Suprapubic skin (tissue), 4 donors: ENCODE measurements around the gene RUNX2.

ENCODE experiments used
- EP300 ChIP-seq: sonication (generic); formaldehyde crosslinking; IDR thresholded peaks from one replicate; pipeline ENCODE4 v1.6.1; 2017; ENCODE audit warnings: antibody characterized with exemption
- POLR2A ChIP-seq, 2 donors: fragments of 450-650 bp; IDR thresholded peaks; one replicate each; pipeline ENCODE4 v1.6.1; 2017; ENCODE audit warnings: antibody characterized with exemption in 2 of 2, mild to moderate bottlenecking in 2 of 2, moderate library complexity in 2 of 2
- POLR2AphosphoS5 ChIP-seq, 3 donors: sonication (generic); formaldehyde crosslinking; IDR thresholded peaks; one replicate each; pipeline ENCODE4 v1.6.1; 2017; ENCODE audit warnings: antibody characterized with exemption in 3 of 3

GRCh38 chr6:45371924-45372573 is 43.9 kb downstream of the RUNX2 start:
- no peak for TF ChIP-seq POLR2AphosphoS5 (IDR thresholded peaks at IDR 0.05)
- TF ChIP-seq EP300: no peak
- TF ChIP-seq POLR2A (IDR thresholded peaks at IDR 0.05): no peak
